ENCODE measurements around the gene RNF180. TPM values are rescaled to one million over a fixed set of nuclear protein-coding genes. Genes with fewer than 3 reads are reported as not detected.

The RNF180 gene
- total and polyA plus RNA-seq, 4 donors: 1.1 to 13.7 (median 2.7) TPM

GRCh38 chr5:64158827-64159226, 6.8 kb upstream of the RNF180 start:
- 95% methylated on average over 2 of the region's 2 CpGs for WGBS
- Histone ChIP-seq H3K4me1 (ENCODE audit: control insufficient read depth in 4 of 4, insufficient read depth in 4 of 4, low read length in 3 of 4) (peaks cover 0 to 12% (median 10%) of the 10 kb centered on the region in 4 donors), H3K36me3 (ENCODE audit: control insufficient read depth in 4 of 4, insufficient read depth in 3 of 4, low read depth in 1 of 4, low read length in 3 of 4) (no peaks in the 10 kb centered on the region), H3K9ac (ENCODE audit: low read depth in 1 of 2, low read length in 2 of 2) (no peak overlapping the region), H3K27ac (ENCODE audit: low read depth in 1 of 2, low read length in 2 of 2) (no peak overlapping the region), H3K4me3 (ENCODE audit: low read depth in 1 of 3, low read length in 3 of 3) (no peak overlapping the region), H3K9me3 (ENCODE audit: control insufficient read depth in 4 of 4, low read length in 3 of 4) (no peaks in the 10 kb centered on the region), H3K27me3 (ENCODE audit: control insufficient read depth in 4 of 4, insufficient read depth in 4 of 4, low read length in 3 of 4) (no peaks in the 10 kb centered on the region)
- no peak for DNase-seq (ENCODE audit: low spot score)
- TF ChIP-seq RAD21 (IDR thresholded peaks at IDR 0.05): no peak
- no peak for TF ChIP-seq MAX (IDR thresholded peaks at IDR 0.05)
- no peak for TF ChIP-seq EGR1 (IDR thresholded peaks at IDR 0.05; ENCODE audit: low read depth in 2 of 2)
- TF ChIP-seq REST (IDR thresholded peaks at IDR 0.05): no peak
- no peak for TF ChIP-seq ATF3 (IDR thresholded peaks at IDR 0.05)
- no peak for TF ChIP-seq ZBTB33 (IDR thresholded peaks at IDR 0.05)
- TF ChIP-seq CTCF (IDR thresholded peaks at IDR 0.05; ENCODE audit: low read depth, low read length, missing input control): no peak
- TF ChIP-seq HNF4A (conservative IDR thresholded peaks at IDR 0.05): no peak
- no peak for TF ChIP-seq JUND (IDR thresholded peaks at IDR 0.05)
- TF ChIP-seq FOXA2 (IDR thresholded peaks at IDR 0.05): no peak

GRCh38 chr5:64160201-64160600, 5.4 kb upstream of the RNF180 start:
- H3K4me3 ChIP-seq (ENCODE audit: low read depth in 1 of 3, low read length in 3 of 3): no peak overlapping the region
- no peak overlapping the region for H3K27ac ChIP-seq (ENCODE audit: low read depth in 1 of 2, low read length in 2 of 2)
- H3K4me1 ChIP-seq (ENCODE audit: control insufficient read depth in 4 of 4, insufficient read depth in 4 of 4, low read length in 3 of 4): peaks cover 0 to 21% (median 17%) of the 10 kb centered on the region in 4 donors
- no peaks in the 10 kb centered on the region for H3K36me3 ChIP-seq (ENCODE audit: control insufficient read depth in 4 of 4, insufficient read depth in 3 of 4, low read depth in 1 of 4, low read length in 3 of 4)
- no peak for TF ChIP-seq FOXA1 (IDR thresholded peaks at IDR 0.05)
- no peaks in the 10 kb centered on the region for H3K27me3 ChIP-seq (ENCODE audit: control insufficient read depth in 4 of 4, insufficient read depth in 4 of 4, low read length in 3 of 4)
- no peak overlapping the region for H3K9ac ChIP-seq (ENCODE audit: low read depth in 1 of 2, low read length in 2 of 2)
- WGBS: 95% methylated on average over 6 of the region's 6 CpGs
- H3K9me3 ChIP-seq (ENCODE audit: control insufficient read depth in 4 of 4, low read length in 3 of 4): no peaks in the 10 kb centered on the region
- DNase-seq (ENCODE audit: low spot score): no peak

Measured in liver (tissue), 9 donors.